ELF-1 (cell line): Measurements from ENCODE around the gene SIL1.
"Not testable (repeated sequence)": the region's sequence is repeated elsewhere in the genome, so short reads cannot be mapped to it uniquely, and the experiment has no call there.

Source experiments
- DNase-seq: peaks from one replicate; pipeline ENCODE4 v3.0.0-alpha.2; 2016; ENCODE audit warnings: low read depth, low spot score

SIL1 gene

DNA sequence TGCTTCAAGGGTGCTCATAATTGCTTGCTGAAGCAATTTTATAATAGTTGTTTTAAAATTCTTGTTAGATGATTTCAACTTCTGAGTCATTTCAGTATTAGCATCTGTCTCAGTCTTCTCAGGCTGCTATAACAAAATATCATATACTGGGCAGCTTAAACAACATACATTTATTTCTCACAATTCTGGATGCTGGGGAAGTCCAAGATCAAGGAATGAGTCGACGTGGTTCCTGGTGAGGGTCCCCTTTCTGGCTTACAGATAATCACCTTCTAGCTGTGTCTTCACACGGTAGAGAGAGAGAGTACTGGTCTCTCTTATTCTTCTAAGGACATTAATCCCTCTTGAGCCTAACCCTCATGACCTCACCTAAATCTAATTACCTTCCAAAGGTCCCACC, 160.4 kb downstream of the SIL1 start:
- DNase-seq: no peak

DNA sequence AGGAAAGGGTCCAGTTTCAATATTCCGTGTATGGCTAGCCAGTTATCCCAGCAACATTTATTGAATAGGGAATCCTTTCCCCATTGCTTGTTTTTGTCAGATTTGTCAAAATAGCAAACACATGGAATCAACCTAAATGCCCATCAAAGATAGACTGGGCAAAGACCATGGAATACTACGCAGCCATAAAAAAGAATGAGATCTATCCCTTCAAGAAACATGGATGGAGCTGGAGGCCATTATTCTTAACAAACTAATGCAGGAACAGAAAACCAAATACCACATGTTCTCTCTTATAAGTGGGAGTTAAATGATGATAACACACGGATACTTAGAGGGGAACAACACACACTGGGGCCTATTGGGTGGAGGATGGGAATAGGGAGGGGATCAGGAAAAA, 161.8 kb downstream of the SIL1 start:
- DNase-seq: not testable (repeated sequence)

DNA sequence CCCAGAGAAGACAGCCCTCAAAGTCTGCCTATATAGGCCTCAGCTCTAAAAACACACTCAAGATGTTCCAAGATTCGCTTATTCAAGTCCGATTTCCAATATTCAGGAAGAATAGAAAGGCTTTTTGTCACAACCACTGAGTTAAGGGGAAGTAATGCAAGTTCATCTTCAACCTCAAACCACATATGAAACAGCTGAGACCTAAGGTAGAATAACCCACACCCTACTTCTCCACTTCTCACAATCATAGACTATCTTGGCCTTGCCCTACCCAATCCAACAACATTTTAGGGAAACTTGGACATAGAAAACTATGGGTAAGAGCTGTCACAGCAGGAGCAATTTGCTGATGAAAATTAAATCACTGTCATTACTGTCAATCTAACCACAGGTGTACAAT, 171.0 kb downstream of the SIL1 start:
- DNase-seq: no peak

DNA sequence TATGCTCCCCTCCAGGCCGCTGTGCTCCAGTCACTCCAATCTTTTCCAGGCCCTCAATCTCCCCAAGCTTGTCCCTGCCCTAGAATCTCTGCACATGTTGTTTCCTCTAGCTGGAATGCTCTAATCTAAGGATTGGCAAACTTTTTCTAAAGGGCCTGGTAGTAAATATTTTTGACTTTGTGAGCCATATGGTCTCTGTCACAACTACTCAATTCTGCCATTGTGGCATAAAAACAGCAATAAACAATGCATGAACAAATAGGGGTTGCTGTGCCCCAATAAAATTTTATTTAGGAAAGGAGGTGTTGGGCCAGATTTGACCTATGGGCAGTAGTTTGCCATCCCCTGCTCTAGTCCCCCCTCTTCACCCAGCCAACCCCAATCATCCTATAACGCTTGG, 172.5 kb downstream of the SIL1 start:
- DNase-seq: no peak

DNA sequence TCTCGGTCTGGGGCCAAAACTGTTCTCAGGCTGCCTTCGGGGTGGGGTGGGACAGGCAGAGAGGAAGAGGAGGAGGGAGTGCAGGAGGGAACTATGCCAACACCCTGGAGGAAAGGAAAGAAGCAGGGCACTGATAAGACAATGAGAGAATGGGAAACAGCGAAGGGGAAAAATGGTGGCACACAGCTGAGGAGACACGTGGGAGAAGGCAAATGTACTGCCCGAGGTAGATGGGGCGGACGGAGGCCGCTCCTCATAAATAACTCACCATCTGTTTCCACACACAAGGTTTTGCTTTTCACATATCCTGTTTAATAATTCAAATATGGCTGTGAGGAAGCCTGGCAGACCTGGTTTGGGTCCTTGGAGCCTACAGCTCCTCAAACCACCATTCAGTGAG, 174.9 kb downstream of the SIL1 start:
- no peak for DNase-seq

DNA sequence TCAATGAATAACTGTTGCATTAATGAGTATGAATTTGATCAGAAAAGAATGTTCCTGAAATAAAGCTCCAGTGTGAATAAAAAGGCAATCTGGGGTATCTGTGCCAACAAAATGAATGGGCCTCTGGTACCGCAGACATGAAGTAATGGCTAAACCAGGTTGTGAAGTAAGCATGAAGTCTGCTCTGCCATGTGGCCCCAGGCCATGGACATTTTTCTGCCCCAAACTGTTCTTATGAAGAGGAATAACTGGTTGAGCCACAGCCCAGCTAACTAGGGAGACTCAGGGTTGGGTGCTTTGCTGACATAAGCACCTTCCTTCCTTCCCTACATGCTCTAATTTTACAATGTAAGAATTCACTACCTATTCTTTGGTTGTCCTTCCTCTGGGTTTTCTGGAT, 175.6 kb downstream of the SIL1 start:
- peak; percentile 6 for DNase-seq

DNA sequence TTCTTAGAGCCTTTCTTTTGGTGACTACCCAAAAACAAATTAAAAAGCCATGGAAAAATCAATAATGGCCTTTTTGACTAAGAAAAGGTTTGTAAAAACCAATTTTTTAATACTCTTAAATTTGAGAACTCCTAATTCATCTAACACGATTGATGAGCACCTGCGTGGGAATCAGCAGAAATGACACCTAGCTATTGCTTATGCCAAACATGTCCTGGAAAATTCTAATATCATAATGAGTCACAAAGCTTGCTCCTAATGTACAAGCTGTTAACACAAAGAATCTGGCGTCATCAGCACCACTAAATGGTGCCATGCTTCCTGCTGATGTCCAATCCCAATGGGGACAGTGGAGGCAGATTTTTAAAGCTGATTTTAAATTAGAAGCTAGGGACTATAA, 176.8 kb downstream of the SIL1 start:
- DNase-seq: no peak

DNA sequence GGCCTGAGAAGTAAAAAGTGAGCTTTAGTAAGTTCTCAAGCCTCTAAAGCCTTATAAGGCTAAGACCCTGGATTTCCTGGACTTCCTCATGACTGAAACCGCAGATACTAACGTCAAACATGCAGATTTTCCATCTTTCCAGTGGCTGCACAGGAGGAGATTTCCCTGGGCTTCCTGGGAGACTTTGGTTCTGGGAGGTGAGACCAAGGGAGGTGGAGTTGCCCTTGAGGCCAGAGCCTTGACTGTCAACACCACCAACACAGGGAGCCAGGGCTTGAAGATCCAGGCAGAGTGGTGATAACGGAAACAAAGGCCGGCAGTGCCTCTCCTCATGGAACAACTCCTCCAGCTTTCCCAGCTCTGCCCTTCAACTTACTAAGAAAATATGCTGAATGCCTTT, 178.3 kb downstream of the SIL1 start:
- DNase-seq: no peak

DNA sequence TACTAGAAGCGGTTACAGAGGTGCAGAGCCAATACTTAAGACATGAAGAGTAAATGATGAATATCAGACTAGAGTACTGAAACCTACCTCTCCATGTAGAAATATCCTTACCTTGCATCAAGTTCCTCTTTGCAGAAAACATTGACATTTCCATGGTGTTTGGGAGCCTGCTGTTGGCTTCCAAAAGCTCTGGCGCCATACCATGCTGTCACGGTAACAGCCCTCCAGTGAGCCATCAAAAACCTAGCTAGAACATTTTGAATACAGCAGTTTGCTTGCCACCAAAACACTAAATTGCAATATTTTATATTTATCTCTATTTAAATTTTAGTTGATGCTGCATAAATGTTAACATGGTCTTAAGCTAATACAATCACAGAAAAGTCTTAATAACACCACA, 179.0 kb downstream of the SIL1 start:
- no peak for DNase-seq

DNA sequence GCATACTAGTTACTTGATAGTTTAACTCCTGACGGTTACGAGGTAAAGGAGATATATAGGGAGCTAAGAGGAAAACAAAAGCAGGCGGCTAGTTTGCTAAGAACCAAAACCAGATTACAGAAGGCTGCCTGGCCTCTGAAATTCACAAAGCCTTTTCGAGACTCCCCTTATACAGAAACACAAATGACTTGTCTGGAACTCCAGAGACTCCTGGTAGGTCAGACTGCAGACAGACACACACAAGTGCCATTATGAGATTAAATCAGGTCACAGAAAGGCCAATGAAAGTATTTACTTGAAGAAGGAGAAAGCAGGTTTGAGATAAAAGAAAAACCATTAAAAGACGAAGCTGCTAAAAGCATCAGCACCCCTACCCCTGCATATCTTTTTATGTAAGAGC, 180.5 kb downstream of the SIL1 start:
- no peak for DNase-seq

DNA sequence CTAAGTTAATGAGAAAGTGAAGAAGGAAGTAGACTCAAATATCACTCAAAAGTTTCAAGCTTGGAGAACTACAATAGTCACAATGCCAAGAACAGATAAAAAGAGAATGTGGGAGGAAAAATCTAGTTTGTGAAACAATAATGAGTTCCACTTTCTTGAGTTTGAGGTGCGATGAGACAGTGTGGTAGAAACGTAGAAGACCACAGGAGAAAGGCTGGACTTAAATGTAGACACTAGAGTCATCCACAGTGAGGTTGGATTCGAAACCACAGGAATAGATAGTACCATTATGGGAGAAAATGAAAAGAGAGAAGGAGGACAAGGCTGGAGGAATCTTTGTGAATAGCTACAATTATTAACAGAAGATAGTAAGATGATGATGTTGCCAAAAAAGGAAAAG, 182.0 kb downstream of the SIL1 start:
- DNase-seq: no peak

DNA sequence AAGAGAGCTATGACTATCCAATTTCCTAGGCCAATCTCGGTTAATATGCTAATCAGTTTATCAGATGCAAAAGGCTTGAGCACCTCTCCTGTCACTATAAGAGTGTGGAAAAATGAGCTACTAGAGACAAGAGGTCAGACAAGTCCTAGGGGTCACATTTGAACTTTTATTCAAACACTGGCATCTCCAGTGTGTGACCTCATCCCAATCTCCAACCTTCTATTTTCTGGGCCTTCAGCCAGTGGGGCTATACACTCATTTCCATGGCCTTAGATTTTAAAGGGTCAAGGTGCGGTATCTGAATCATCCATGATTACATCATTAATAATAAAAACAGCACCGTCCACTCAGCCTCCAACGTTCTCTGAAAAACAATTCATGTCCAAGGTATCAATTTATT, 183.4 kb downstream of the SIL1 start:
- no peak for DNase-seq

DNA sequence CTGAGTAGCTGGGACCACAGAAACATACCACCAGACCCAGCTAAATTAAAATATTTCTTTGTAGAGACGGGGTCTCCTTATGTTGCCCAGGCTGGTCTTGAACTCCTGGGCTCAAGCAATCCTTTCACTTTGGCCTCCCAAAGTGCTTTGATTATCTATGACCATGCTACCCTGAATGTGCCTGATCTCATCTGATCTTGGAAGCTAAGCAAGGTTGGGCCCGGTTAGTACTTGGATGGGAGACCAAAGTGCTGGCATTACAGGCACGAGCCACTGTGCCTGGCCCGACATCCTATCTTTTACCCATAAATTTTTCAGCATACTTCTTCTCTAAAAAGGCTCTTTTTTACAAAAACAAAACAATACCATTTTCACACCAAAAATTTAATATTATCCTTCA, 186.0 kb downstream of the SIL1 start:
- no peak for DNase-seq

DNA sequence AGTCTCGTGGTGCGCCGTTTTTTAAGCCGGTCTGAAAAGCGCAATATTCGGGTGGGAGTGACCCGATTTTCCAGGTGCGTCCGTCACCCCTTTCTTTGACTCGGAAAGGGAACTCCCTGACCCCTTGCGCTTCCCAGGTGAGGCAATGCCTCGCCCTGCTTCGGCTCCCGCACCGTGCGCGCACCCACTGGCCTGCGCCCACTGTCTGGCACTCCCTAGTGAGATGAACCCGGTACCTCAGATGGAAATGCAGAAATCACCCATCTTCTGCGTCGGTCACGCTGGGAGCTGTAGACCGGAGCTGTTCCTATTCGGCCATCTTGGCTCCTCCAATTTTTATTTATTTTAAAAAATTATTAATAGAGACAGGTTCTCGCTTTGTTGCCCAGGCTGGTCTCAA, 187.0 kb downstream of the SIL1 start:
- peak; percentile 9 for DNase-seq

DNA sequence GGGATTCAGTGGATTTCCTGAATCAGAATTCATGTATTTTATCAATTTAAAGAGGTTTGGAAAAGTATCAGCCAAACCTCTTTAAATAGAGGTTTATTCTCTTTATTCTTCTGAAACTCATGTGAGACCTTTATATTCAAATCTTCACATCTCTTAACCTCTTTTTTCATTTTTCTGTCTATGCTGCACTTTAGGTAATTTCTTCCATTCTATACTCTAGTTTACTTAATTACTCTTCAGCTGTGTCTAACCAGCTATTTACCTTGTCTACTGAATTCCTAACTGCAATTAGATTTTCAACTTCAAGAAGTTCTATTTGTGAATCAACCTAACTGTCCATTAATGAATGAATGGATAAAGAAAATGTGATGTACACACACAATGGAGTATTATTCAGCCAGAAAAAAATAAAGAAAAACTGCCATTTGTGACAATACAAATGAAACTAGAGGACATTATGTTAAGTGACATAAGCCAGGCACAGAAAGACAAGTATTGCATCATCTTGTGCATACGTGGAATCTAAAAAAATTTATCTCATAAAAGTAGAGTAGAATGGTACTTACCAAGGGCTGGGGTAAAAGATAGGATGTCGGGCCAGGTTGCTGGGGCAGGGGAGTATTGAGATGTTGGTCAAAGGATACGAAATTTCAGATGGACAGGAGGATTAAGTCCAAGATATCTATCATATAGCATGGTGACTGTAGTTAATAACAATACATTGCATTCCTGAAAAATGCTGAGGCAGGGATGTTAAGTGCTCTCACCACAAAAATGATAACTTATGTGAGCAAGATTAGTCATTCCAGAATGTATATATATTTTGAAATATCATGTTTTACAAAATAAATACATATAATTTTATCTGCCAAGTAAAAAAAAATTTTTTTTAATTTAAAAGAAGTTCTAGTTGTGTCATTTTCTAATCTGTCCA, 193.5 kb downstream of the SIL1 start:
- DNase-seq: no peak

DNA sequence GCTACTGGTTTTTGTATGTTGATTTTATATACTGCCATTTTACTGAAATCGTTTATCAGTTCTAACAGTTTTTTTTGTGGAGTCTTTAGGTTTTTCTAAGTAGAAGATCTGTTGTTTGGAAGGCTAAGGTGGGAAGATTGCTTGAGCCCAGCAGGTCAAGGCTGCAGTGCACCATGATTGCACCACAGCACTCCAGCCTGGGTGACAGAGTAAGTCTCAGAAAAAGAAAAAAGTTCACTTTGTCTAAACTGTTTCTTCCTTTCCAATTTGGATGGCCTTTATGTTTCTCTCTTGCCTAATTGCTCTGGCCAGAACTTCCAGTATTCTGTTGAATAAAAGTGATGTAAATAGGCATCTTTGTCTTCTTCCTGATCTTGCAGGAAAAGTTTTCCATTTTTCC, 198.5 kb downstream of the SIL1 start:
- no peak for DNase-seq

DNA sequence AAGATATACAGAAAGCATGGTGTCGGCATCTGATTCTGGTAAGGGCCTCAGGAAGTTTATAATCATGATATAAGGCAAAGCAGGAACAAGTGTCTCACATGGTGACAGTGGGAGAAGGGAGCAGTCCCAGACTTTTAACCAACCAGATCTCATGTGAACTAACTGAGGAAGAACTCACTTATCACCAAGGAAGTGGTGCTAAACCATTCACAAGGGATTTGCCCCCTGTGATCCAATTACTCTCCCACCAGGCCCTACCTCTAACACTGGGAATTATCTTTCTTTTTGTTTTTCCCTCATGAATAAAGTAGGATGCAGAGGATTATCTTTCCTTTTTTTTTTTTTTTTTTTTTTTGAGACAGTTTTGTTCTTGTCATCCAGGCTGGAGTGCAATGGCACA, 199.6 kb downstream of the SIL1 start:
- DNase-seq: no peak

DNA sequence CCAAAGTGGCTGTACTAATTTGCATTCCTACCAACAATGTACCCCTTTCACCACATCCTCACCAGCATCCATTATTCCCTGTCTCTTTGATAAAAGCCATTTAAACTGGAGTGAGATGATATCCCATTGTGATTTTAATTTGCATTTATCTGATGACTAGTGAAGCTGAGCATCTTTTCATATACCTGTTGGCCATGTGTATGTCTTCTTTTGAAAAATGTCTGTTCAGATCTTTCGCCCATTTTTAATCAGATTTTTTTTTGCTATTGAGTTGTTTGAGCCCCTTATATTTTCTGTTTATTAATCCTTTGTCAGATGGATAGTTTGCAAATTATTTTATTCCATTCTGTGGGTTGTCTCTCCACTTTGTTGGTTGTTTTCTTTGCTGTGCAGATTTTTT, 202.0 kb downstream of the SIL1 start:
- no peak for DNase-seq

DNA sequence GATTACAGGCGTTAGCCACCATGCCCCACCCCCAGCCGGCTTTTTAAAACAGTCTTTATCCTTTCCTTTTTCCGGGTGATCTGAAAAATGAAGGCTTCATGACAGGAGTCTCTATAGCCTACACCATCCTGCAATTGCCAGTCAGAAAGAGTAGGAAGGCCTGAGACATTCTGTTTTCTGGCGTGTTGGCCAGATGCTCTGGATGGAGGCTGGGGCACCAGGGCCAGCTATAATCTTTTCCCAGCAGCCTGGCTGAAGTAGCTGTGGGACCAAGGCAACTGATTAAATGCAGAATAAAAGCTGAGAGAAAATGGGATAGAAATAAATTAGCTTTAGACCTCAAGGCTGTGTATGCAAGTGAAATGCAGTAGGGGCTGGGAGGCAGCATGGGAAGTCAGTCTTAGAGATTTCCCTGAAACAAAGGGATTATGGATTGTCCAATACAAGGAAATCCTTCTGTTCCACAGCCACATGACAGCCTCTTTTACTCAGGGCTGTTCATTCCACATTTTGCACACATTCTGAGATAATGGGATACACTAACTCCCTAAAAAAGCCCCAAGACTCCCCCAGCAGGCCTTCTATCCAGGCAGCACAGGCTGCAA, 207.1 kb downstream of the SIL1 start:
- DNase-seq: no peak

DNA sequence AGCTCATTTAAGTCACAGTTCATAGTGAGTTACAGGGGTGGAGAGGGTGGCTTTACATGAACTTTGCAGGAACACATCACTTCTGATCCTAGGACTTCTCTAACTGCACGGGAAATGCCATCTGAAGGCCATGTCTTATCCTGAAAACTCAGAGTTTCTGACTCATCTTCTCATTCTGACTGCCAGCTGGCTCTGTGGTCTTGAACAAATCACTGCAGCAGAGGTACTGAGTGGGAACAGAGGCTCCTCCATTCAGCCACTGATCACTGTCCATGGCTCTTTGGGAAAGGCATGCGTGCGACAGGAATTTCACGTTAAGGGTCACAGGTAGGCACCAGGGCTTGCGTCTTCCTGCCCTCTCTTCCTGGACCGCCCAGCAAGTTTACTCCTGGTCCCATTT, 208.4 kb downstream of the SIL1 start:
- DNase-seq: no peak

DNA sequence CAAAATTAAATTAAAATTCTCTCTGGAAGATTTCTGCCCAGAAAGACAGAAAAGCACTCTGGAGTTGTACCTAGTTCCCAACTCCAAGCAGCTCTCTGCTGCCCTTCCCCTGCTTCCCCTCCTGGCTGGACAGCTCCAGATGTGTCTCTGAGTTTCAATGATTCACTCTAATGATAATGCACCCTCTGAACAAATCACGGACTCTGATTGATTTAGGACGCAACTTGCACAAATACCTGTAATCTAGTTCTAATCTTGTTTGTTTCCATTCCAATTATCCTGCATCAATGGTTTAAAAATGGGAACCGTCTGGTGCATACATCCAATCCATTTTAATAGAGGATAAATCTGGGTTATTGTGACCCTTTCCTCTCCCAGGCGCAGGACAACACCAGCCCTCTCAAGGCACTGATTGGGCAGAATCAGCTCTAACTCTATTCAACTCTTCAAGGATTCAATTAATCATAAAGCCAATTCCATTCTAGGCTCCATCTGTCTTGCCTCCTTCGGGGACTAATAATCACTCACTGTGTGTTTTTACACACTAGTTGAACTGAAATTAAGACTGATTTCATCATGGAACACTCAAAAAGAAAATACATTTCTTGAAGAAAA, 211.9 kb downstream of the SIL1 start:
- no peak for DNase-seq

DNA sequence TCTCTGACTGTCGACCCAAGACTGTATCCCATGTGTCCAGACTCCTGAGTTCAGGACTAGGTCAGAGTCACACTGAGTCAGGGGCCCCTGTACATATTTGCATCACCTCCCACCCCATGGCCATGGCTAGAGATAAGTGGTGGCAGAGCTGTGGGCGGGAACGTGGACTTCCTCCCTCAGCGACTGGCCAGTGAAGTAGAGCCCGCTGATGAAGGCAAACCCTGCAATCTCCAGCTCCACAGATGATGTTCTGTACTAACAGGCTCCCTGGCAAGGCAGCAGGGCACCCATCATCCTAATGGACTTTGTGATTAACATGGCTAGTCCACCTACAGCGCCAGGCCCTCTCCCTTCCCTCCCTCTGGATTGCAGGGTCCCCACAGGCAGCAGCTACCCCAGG, 212.5 kb downstream of the SIL1 start:
- no peak for DNase-seq

DNA sequence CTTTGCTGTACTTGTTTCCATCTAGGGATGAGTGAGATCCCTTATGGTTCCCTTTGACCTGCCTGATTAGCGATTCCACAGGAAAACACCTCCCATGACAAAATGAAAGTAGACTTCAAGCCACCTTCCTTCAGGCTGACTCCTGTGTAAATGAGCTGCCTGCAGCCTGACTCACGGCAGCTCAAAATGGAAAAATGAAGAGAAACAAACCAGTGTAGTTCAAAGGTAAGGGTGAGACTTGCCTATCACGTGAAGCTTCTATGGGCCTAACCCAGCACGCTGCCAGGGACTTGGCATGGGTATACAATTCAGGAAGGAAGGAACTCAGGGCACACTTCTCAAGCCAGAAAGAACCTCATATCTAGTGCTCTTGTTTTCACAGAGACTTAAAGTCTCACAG, 212.9 kb downstream of the SIL1 start:
- DNase-seq: no peak
